Body of pancreas (tissue), 4 donors: ENCODE data around the gene FIGLA. TPM values are rescaled to one million over a fixed set of nuclear protein-coding genes. Genes with fewer than 3 reads are reported as not detected.

Experiments
- ATAC-seq: fragments of 150-250 bp; one replicate; pipeline ENCODE4 v1.9.1; 2016
- DNase-seq, 4 donors: peaks; one replicate each; pipeline ENCODE4 v3.0.0-alpha.2; 2019
- H3K27ac ChIP-seq, 4 donors: fragments of 200-600 bp; sonication (generic); 1 replicate in 3 of 4; 2 replicates in 1 of 4; pipeline versions ENCODE4 v1.5.1 to v1.6.1; 2016 to 2019; ENCODE audit warnings: mild to moderate bottlenecking in 1 of 4, mixed read lengths in 1 of 4, moderate library complexity in 1 of 4
- H3K27me3 ChIP-seq, 2 donors: fragments of 200-600 bp; sonication (generic); one replicate each; pipeline ENCODE4 v1.6.0; 2016; ENCODE audit warnings: mild to moderate bottlenecking in 1 of 2
- H3K36me3 ChIP-seq, 2 donors: fragments of 200-600 bp; sonication (generic); replicated peaks in 1 of 2; 2 replicates each; pipeline ENCODE4 v1.5.1; 2016; ENCODE audit warnings: low read depth in 2 of 2; ENCODE audit not compliant: insufficient read depth in 1 of 2
- H3K4me1 ChIP-seq: fragments of 200-600 bp; sonication (generic); one replicate; pipeline ENCODE4 v1.6.0; 2016
- H3K4me3 ChIP-seq, 2 donors: fragments of 200-600 bp; sonication (generic); 1 replicate in 1 of 2; 2 replicates in 1 of 2; pipeline ENCODE4 v1.5.1; 2016 to 2019
- H3K9me3 ChIP-seq, 3 donors: fragments of 200-600 bp; sonication (generic); 1 replicate in 2 of 3; 2 replicates in 1 of 3; pipeline ENCODE4 v1.5.1; 2016
- POLR2A ChIP-seq, 3 donors: fragments of 450-650 bp; IDR thresholded peaks; one replicate each; pipeline ENCODE4 v1.6.1; 2016; ENCODE audit warnings: antibody characterized with exemption in 3 of 3, mild to moderate bottlenecking in 2 of 3
- WGBS, 2 donors: methylation state at CpG; one replicate each; pipeline ENCODE4 v1.1.5; 2017; 5-methylcytosine and 5-hydroxymethylcytosine counted together
- intact Hi-C: fragments of 100-400 bp; cut with DNase I; formaldehyde crosslinking; loops from one replicate; pipeline ENCODE4 v1.15.1; 2023
- total RNA-seq, 2 donors: library from RNA; depleted of rRNA; stranded (reverse); fragments of >200 nt; gene quantifications; one replicate each; pipeline ENCODE4 v1.1.0, GENCODE V29; 2016
- TF ChIP-seq, protein P1 (sequence below), 7 experiments: fragments of 450-650 bp in 4 of 7; fragments of 200-600 bp in 3 of 7; sonication (generic) in 3 of 7; IDR thresholded peaks; one replicate each; pipeline ENCODE4 v1.5.1; 2016 to 2019; ENCODE audit warnings: antibody characterized with exemption in 7 of 7

Gene FIGLA
- total RNA-seq, 2 donors from 2014 or later = not detected

DNA sequence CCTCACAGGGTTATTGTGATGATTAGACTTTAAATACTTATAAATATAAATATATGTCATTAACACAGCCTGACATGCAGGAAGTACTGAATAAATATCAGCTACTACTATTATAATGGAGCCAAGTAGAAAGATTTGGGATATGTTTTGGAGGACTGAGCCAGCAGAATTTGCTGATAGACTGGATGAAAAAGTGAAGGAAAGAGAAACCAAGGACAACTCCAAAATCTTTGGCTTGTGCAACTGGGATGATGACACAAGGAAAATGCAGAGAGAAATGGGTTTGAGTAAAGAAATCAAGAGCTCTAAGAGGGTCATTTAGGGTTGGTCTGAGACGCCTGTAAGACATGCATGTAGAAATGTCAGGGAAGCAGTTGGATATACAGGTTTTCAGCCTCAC is 38.0 kb downstream of the FIGLA start:
- no peaks in the 10 kb centered on the region for H3K4me1 ChIP-seq
- no peak overlapping the region for H3K27ac ChIP-seq
- TF ChIP-seq POLR2A (IDR thresholded peaks at IDR 0.05) = no peak
- TF ChIP-seq, protein P1, sequence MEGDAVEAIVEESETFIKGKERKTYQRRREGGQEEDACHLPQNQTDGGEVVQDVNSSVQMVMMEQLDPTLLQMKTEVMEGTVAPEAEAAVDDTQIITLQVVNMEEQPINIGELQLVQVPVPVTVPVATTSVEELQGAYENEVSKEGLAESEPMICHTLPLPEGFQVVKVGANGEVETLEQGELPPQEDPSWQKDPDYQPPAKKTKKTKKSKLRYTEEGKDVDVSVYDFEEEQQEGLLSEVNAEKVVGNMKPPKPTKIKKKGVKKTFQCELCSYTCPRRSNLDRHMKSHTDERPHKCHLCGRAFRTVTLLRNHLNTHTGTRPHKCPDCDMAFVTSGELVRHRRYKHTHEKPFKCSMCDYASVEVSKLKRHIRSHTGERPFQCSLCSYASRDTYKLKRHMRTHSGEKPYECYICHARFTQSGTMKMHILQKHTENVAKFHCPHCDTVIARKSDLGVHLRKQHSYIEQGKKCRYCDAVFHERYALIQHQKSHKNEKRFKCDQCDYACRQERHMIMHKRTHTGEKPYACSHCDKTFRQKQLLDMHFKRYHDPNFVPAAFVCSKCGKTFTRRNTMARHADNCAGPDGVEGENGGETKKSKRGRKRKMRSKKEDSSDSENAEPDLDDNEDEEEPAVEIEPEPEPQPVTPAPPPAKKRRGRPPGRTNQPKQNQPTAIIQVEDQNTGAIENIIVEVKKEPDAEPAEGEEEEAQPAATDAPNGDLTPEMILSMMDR (IDR thresholded peaks at IDR 0.05) = no peak
- DNase-seq (no peak), ATAC-seq (no peak)
- WGBS, 2 donors = 83 to 89% methylated on average over 1 of the region's 1 CpG
- intact Hi-C loops = no loop called here
- H3K27me3 ChIP-seq = no peaks in the 10 kb centered on the region
- H3K36me3 ChIP-seq = no peaks in the 10 kb centered on the region
- H3K4me3 ChIP-seq = no peak overlapping the region
- no peaks in the 10 kb centered on the region for H3K9me3 ChIP-seq

DNA sequence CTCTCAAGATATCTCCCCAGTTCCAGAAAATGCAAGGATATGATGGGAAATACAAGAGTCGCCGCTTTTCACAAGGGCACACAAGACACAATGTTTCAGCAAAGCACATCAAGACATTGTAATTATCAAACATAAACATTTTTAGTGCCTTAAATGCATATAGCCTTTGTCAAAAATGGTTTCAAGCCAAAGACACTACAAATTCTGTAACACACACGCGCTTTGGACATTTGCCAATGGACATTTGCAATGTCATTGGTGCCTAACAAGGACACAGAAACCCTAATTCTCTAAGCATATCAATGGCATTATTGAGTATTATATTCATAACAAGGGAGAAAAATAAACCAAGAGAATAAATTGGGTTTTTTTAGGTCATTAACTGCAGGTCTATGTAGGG is 38.6 kb downstream of the FIGLA start:
- 61 to 71% methylated on average over 4 of the region's 4 CpGs for WGBS, 2 donors
- H3K36me3 ChIP-seq = no peaks in the 10 kb centered on the region
- intact Hi-C loops = no loop called here
- no peak overlapping the region for H3K4me3 ChIP-seq
- H3K4me1 ChIP-seq = no peaks in the 10 kb centered on the region
- no peaks in the 10 kb centered on the region for H3K27me3 ChIP-seq
- DNase-seq (peak in 1 of 4 donors; percentile 7), ATAC-seq (no peak)
- TF ChIP-seq, protein P1 (IDR thresholded peaks at IDR 0.05) = no peak
- no peak for TF ChIP-seq POLR2A (IDR thresholded peaks at IDR 0.05)
- H3K9me3 ChIP-seq = no peaks in the 10 kb centered on the region
- H3K27ac ChIP-seq = no peak overlapping the region

DNA sequence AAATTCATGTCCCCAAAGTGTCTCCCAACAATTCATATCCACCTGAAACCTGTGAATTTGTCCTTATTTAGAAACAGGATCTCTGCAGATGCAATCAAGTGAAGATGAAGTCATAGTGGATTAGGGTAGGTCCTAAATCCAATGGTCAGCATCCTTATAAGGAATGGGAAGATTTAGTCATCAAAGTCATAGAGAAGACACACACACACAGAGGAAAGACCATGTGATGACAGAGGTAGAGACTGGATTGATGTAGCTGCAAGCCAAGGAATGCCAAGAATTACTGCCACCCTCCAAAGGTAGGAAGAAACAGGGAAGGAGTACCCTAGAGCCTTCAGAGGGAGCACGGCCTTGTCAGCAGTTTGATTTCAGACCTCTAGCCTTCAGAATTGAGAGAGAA is 40.1 kb downstream of the FIGLA start:
- Histone ChIP-seq H3K36me3 (no peaks in the 10 kb centered on the region), H3K4me1 (no peaks in the 10 kb centered on the region), H3K27me3 (no peaks in the 10 kb centered on the region), H3K27ac (no peak overlapping the region), H3K4me3 (no peak overlapping the region), H3K9me3 (no peaks in the 10 kb centered on the region)
- no peak for TF ChIP-seq POLR2A (IDR thresholded peaks at IDR 0.05)
- TF ChIP-seq, protein P1 (IDR thresholded peaks at IDR 0.05) = no peak
- ATAC-seq = no peak
- WGBS, 2 donors = 50 to 84% methylated on average over 1 of the region's 1 CpG
- intact Hi-C loops = no loop called here
- DNase-seq = no peak

DNA sequence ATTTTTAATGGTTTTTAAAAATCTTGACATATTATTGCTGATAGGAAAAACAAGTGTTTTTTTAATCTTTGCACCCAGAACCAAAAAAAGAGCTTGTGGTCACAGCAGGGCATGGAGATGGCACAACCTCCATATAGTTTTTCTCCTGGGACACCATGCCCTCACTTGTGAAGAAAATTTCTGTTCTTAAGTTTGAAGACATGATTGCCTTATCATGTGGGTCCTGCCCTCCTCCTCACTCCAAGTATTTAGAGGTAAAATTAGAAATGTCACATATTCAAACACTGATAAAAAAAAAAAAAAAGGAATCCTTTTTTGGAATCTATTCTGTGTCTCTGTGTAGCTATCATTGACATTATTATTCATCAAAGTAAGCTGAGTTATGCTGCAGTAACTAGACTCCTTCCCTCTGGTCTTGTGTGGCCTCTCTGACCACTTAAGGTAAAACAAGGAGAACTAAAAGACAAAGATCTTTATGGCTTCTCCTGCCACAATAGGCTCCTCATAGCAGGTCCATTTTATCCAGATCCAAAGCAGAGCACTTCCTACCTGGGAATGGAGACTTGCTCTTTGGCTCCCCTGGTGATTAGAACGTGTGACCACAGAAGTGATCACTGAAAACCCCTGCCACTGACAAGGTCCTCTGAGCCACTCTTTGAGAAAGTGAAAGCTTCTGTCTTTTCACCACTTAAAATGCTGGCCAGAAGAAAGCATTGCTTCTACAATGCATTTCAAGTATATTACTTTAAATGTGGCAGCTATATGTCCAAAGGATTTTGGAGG is 42.2 kb downstream of the FIGLA start:
- TF ChIP-seq, protein P1 (IDR thresholded peaks at IDR 0.05) = no peak
- no peak for TF ChIP-seq POLR2A (IDR thresholded peaks at IDR 0.05)
- Histone ChIP-seq H3K27me3 (no peaks in the 10 kb centered on the region), H3K4me1 (no peaks in the 10 kb centered on the region), H3K4me3 (no peak overlapping the region), H3K36me3 (no peaks in the 10 kb centered on the region), H3K27ac (no peak overlapping the region), H3K9me3 (no peaks in the 10 kb centered on the region)
- DNase-seq (no peak), ATAC-seq (no peak)
- WGBS, 2 donors = 33 to 45% methylated on average over 1 of the region's 1 CpG
- intact Hi-C loops = no loop called here

DNA sequence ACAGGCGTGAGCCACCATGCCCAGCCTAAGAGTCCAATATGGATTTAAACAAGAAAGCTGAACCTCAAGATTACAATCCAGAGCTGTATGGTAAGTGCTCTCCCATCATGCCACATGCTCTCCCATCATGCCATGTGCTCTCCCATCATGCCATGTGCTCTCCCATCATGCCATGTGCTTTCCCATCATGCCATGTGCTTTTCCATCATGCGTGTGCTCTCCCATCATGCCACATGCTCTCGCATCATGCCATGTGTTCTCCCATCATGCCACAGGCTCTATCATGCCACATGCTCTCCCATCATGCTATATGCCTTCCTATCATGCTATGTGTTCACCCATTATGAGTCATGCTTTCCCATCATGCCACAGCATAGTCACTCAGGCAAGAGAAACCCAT is 43.2 kb downstream of the FIGLA start:
- no peak overlapping the region for H3K4me3 ChIP-seq
- no peaks in the 10 kb centered on the region for H3K4me1 ChIP-seq
- 95 to 97% methylated on average over 3 of the region's 3 CpGs for WGBS, 2 donors
- ATAC-seq (no peak), DNase-seq (no peak)
- no peak for TF ChIP-seq POLR2A (IDR thresholded peaks at IDR 0.05)
- TF ChIP-seq, protein P1 (IDR thresholded peaks at IDR 0.05) = no peak
- intact Hi-C loops = no loop called here
- H3K36me3 ChIP-seq = no peaks in the 10 kb centered on the region
- no peak overlapping the region for H3K27ac ChIP-seq
- no peaks in the 10 kb centered on the region for H3K27me3 ChIP-seq
- no peaks in the 10 kb centered on the region for H3K9me3 ChIP-seq
